Colonic mucosa (tissue), 4 donors: Measurements from ENCODE around the gene ARL15. TPM values are rescaled to one million over a fixed set of nuclear protein-coding genes. Genes with fewer than 3 reads are reported as not detected.
A peak's percentile ranks its signal among the peaks of the same experiment; 100 is the strongest.

ENCODE experiments used
- DNase-seq: peaks from one replicate; pipeline ENCODE4 v3.0.0-alpha.2; 2020
- H3K27ac ChIP-seq: fragments of 200-600 bp; one replicate; pipeline ENCODE4 v1.8.0; 2021
- H3K27me3 ChIP-seq: fragments of 200-600 bp; one replicate; pipeline ENCODE4 v1.8.0; 2021
- H3K36me3 ChIP-seq: fragments of 200-600 bp; one replicate; pipeline ENCODE4 v1.8.0; 2021
- H3K4me1 ChIP-seq: fragments of 200-600 bp; one replicate; pipeline ENCODE4 v1.8.0; 2021; ENCODE audit warnings: mild to moderate bottlenecking
- H3K4me3 ChIP-seq: fragments of 200-600 bp; one replicate; pipeline ENCODE4 v1.8.0; 2021
- H3K9ac ChIP-seq, 2 donors: one replicate each; pipeline ENCODE4 v1.7.0; 2013; ENCODE audit warnings: control low read depth in 2 of 2, low read depth in 2 of 2, low read length in 2 of 2
- H3K9me3 ChIP-seq: fragments of 200-600 bp; one replicate; pipeline ENCODE4 v1.8.0; 2021
- intact Hi-C: fragments of 100-400 bp; cut with DNase I; formaldehyde crosslinking; loops from one replicate; pipeline ENCODE4 v1.14.1; 2022
- total RNA-seq, 2 donors: library from RNA; stranded (reverse); fragmentation: NEBNext Ultra II Directional in 1 of 2; extraction: Animal tissue kit (Norgen Biotek cat#: 25700) in 1 of 2; gene quantifications; one replicate each; pipeline ENCODE4 v1.2.1, GENCODE V29; 2021
- TF ChIP-seq, protein P1 (sequence below): fragments of 200-600 bp; IDR thresholded peaks from one replicate; pipeline ENCODE4 v1.8.0; 2022; ENCODE audit warnings: antibody characterized with exemption, mild to moderate bottlenecking
- donor health status: healthy.
- donor health status: DM: no; HTN: no; CAD: no.
- donor health status: DM: no; HTN: no; CAD: no.

ARL15 gene
- total RNA-seq, 2 donors from 2014 or later = 18.4 to 35.1 TPM

GRCh38 chr5:54311176-54311677, 854 bp upstream of the ARL15 start:
- intact Hi-C loops = no loop called here
- Histone ChIP-seq H3K9me3 (no peaks in the 10 kb centered on the region), H3K4me3 (peak overlapping the region; percentile 89), H3K27ac (peak overlapping the region; percentile 93), H3K9ac (peak overlapping the region; percentile 73 to 97), H3K4me1 (no peaks in the 10 kb centered on the region), H3K27me3 (no peaks in the 10 kb centered on the region), H3K36me3 (no peaks in the 10 kb centered on the region)
- TF ChIP-seq, protein P1, sequence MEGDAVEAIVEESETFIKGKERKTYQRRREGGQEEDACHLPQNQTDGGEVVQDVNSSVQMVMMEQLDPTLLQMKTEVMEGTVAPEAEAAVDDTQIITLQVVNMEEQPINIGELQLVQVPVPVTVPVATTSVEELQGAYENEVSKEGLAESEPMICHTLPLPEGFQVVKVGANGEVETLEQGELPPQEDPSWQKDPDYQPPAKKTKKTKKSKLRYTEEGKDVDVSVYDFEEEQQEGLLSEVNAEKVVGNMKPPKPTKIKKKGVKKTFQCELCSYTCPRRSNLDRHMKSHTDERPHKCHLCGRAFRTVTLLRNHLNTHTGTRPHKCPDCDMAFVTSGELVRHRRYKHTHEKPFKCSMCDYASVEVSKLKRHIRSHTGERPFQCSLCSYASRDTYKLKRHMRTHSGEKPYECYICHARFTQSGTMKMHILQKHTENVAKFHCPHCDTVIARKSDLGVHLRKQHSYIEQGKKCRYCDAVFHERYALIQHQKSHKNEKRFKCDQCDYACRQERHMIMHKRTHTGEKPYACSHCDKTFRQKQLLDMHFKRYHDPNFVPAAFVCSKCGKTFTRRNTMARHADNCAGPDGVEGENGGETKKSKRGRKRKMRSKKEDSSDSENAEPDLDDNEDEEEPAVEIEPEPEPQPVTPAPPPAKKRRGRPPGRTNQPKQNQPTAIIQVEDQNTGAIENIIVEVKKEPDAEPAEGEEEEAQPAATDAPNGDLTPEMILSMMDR = no peak
- no peak for DNase-seq

DNA sequence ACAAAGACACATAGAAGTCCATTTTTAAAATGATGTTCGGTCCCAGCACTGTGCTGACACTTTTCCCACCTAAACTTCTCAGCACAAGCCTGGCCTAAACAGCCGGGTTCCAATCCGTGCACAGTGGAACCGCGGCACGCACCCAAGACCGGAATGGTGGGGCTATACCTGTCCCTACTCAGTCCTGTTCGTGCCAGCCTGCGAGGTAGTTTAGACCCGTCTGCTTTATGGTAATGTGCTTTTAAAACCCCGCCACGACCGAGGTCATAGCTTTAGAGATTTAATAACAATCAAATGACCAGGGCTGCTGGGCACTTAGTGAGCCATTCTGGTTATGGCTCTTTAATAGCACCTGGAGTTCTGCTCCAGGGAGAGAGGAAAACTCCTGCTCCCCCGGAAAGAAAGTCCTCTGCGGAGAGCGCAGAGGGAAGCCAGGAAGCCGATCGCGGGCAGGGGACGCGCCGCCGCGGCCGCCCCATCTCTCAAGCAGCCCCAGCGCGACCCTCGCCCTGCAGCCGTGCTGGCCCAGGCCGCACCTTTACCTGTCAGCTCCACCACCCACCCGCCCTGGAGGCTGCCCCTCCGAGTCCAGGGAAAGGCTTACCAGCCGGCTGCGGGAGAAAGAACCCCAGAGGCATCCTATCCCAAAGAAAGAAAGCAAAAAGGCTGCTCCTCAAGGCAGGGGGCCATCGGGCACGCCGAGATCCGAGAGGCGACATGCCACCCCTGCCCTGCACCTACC, 511 bp downstream of the ARL15 start:
- Histone ChIP-seq H3K27me3 (no peaks in the 10 kb centered on the region), H3K4me3 (peak overlapping the region; percentile 89), H3K4me1 (no peaks in the 10 kb centered on the region), H3K27ac (peak overlapping the region; percentile 93), H3K9ac (peak overlapping the region; percentile 88 to 97), H3K36me3 (no peaks in the 10 kb centered on the region), H3K9me3 (no peaks in the 10 kb centered on the region)
- TF ChIP-seq, protein P1 = no peak
- peak; percentile 61 for DNase-seq
- intact Hi-C loops = no loop called here

DNA sequence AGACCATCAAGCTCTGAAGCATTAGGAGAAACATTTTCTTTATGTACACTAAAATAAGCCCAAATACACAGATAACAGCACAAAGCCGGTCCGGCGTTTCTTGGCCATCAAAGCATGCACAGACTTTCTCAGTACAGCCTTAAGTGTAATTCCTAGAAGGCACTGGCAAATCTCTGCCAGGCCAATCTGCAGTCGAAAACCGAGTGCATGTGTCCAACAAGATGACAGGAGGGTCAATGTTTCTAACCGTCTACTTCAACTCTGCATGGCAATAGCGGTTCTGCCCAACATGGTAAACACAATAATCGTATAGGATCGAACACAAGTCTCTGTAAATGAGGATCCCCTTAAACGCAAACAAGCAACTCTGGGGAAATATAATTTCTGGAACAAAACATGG, 1.1 kb downstream of the ARL15 start:
- peak overlapping the region; percentile 89 for H3K4me3 ChIP-seq
- TF ChIP-seq, protein P1 = no peak
- H3K9ac ChIP-seq = peak overlapping the region; percentile 88 to 97
- no peaks in the 10 kb centered on the region for H3K27me3 ChIP-seq
- DNase-seq = peak; percentile 52
- H3K36me3 ChIP-seq = no peaks in the 10 kb centered on the region
- no peaks in the 10 kb centered on the region for H3K4me1 ChIP-seq
- peak overlapping the region; percentile 93 for H3K27ac ChIP-seq
- intact Hi-C loops = no loop called here
- H3K9me3 ChIP-seq = no peaks in the 10 kb centered on the region

- Histone ChIP-seq H3K36me3 (no peaks in the 10 kb centered on the region), H3K9ac (no peak overlapping the region), H3K27ac (no peak overlapping the region), H3K4me1 (no peaks in the 10 kb centered on the region), H3K9me3 (no peaks in the 10 kb centered on the region), H3K27me3 (no peaks in the 10 kb centered on the region), H3K4me3 (no peak overlapping the region)
- TF ChIP-seq, protein P1 = no peak
- intact Hi-C loops = no loop called here
- no peak for DNase-seq
Measured at GRCh38 chr5:54307583-54307982, 2.8 kb downstream of the ARL15 start.

DNA sequence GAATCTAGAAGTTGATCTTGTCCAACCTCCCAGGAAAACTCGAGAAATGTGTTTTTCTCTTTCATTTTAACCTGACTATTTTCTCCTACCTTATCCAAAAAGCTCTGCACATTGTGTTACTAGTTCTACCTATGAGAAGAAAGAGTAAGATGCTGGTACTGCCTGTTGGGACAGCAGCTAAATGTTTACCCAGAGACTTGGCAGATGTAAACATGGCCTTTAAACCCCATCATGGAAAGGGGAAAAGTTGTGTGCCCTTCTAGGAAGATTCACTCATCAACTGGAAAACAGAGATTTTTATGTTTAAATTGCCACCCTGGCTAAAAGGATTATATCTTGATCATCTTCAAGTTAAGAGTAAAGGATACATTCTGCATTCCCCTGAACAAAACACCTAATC, 3.5 kb downstream of the ARL15 start:
- Histone ChIP-seq H3K4me3 (no peak overlapping the region), H3K9me3 (no peaks in the 10 kb centered on the region), H3K4me1 (no peaks in the 10 kb centered on the region), H3K27me3 (no peaks in the 10 kb centered on the region), H3K36me3 (no peaks in the 10 kb centered on the region), H3K27ac (no peak overlapping the region), H3K9ac (no peak overlapping the region)
- no peak for DNase-seq
- TF ChIP-seq, protein P1 = no peak
- intact Hi-C loops = no loop called here
